Stimulated activated CD4-positive, alpha-beta T cell treated with anti-CD3 and anti-CD28 coated beads, TNF-alpha, amount 100 ng/mL, for 48 hours (primary cell): ENCODE data around the gene MYO1D.

ENCODE experiments used
- DNase-seq, 3 donors: peaks; one replicate each; pipeline ENCODE4 v3.0.0-alpha.2; 2020; ENCODE audit warnings: low read depth in 3 of 3

Gene MYO1D

DNA sequence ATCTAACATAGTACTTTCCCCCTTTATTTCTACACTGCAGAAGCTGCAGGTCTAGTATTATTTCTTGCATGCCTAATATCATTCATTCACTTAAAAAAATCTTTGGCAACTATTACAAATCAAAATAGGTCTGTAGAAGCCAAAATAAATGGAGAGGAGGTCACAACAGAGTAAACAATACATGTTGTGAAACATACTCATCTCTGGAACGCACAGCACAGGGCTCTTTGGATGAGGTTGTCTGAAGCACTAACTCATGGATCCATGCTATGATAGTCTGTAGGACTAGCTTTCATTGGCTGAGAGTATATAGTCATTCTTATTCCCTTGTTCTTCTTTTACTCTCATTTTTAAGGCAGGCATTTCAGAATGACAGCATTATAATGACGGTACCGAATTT lies 21.3 kb downstream of the MYO1D start:
- DNase-seq: no peak

GRCh38 chr17:32854832-32855389 lies 22.0 kb downstream of the MYO1D start:
- DNase-seq: no peak

GRCh38 chr17:32854207-32854606 lies 22.7 kb downstream of the MYO1D start:
- no peak for DNase-seq

DNA sequence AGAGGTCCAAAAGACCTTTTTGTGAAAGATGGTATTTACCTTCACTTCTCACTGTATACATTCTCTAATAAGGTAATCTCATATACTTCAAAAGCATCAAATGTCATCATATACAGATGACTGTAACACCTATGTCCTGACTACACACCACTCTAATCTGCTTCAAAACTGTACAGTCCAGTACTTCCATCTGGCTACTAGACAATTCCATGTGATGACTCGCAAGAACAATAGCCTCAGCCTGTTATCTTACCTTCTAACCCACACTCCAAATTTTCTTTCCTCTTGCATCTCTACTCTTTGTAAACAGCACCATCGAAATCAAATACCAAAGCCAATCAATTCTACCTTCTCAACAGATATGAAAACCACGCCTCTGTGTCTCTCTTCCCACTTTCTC lies 24.1 kb downstream of the MYO1D start:
- DNase-seq: no peak

- DNase-seq: no peak
Observed at GRCh38 chr17:32849879-32850278, 27.0 kb downstream of the MYO1D start.

DNA sequence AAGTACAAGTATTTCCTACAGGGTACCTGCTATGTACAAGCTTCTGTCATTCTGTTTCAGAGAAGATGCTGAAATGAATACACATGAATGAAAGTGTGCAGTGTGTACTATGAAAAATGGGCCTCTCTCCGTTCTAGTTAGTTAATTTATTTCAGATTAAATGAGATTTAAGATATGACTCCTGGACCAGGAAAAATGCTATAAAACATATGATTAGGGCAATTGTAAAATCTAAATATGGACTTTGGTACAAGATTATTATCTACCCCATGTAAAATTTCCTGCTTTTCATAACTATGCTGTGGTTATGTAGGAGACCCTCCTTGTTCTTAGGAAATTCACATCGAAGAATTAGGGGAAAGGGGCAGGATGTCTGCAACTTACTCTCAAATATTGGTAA lies 28.9 kb downstream of the MYO1D start:
- DNase-seq: no peak

DNA sequence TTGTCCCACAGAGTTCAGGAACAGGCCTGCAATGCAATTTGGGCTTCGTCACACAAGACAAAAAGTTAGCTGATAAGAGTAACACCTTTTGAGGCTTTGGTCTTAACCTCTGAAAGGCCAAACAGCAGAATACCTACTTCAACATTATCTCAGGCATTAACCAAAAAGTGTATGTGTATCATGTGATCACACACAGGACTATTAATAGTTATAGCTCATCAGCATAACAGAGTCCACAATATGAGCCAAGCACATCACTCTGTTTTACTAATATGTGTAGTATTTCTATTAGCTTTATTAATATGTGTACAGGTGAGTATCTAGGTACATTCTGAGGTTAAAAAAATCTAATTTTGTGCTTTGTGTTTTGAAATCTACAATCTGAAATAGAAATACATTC lies 30.8 kb downstream of the MYO1D start:
- no peak for DNase-seq

DNA sequence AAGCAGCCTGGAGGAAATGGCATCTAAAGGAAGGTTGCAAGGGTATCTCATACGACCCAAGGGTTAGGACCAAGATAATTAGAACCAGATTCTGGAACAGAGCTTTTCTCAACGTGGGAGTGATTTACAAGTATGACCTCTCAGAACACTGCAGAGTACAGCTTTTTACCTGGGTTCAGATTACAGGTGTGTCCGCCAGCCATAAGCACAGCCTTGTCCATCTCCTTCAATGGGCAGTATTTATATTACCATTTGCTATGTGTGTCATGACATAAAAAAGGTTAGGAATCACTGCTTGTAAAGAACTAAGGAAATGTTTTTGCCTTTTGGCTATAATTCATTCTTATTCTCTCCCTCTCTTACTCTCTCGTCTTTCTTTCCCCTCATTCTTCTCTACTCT lies 36.7 kb downstream of the MYO1D start:
- no peak for DNase-seq

- no peak for DNase-seq
Observed at GRCh38 chr17:32836527-32836926, 40.4 kb downstream of the MYO1D start.

GRCh38 chr17:32835291-32835761 lies 41.6 kb downstream of the MYO1D start:
- DNase-seq: no peak

- no peak for DNase-seq
Observed at GRCh38 chr17:32834104-32834503, 42.8 kb downstream of the MYO1D start.

GRCh38 chr17:32833526-32833925 lies 43.4 kb downstream of the MYO1D start:
- DNase-seq: no peak

DNA sequence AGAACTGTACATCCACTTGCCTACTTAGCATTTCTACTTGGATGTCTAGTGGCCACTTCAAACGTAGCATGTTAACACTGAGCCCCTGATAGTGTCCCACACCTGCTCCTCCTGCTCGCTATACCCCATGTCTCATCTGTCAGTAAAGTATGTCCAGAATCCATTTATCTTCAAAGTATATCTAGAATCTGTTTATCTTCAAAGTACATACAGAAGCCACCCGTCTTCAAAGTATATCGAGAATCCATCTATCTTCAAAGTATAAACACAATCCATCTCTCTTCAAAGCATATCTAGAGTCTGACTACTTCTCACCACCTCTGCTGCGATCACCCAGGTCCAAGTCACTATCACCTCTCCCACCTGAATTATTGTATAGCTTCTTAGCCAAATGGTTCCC lies 43.8 kb downstream of the MYO1D start:
- DNase-seq: no peak

GRCh38 chr17:32831627-32832243 lies 45.2 kb downstream of the MYO1D start:
- DNase-seq: no peak

DNA sequence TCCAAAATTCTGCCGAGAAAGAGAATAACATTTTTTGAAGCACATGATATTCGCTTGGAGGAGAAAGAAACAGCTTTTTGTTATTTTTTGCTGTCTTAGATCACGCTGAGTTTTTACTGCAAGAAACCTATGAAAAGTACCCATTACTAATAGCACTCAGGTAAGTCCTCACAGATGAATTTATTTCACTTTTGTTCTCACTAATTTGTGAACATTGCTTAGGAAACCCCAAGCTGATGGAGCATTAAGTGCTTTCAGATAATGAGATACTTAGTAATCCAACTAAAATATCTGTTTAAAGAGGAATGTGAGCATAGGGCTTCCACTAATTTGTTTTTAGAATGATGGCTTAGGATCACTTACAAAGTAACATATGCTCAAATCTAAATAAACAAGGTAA lies 45.7 kb downstream of the MYO1D start:
- no peak for DNase-seq

DNA sequence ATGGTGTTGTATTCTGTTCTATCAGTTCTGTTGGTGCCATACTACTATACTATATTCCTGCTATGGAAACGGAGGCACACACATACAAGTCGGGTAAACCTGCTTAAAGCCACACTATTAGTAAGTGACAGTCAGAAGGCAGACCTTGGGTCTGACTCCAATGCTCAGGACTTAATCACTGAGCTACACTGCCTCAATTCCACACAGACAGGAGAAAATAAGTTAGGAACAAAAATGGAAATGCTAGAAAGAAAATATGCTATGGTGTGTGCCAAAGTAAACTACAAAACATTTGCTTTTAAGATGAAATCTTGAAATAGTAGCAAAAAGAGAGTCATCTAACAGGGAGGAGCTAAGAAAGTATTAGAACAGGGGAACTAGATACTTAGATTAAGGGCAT lies 48.1 kb downstream of the MYO1D start:
- no peak for DNase-seq

DNA sequence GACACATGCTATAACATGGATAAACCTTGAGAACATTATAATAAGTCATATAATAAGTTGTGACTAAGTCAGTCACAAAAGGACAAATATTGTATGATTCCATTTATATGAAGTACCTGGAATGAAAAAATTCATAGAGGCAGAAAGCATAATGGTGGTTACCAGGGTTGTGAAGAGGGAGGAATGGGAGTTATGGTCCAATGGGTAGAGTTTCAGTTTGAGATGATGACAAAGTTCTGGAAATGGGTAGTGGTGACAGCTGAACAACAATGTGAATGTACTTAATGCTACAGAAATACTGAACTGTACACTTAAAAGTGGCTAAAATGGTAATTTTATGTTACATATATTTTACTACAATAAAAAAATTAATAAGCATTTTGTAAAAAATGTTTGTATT lies 49.7 kb downstream of the MYO1D start:
- no peak for DNase-seq

DNA sequence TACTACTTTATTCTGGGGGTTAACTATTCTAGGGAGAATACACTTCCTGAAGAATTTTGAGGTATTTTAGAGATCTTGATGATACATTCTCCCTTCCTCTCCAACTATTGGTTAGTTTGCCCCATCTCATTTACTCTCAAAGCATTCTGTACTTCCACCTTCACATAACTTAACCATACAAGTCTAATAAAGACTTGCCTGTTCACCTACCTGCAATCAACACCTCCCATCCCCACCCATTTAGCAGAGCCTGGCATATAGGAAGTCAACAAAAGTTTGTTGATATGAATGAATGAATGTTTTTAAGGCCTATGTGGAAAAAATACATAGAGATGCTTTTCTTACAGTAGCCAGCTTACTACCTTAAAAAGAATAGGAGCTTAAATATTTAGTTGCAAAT lies 50.8 kb downstream of the MYO1D start:
- no peak for DNase-seq

DNA sequence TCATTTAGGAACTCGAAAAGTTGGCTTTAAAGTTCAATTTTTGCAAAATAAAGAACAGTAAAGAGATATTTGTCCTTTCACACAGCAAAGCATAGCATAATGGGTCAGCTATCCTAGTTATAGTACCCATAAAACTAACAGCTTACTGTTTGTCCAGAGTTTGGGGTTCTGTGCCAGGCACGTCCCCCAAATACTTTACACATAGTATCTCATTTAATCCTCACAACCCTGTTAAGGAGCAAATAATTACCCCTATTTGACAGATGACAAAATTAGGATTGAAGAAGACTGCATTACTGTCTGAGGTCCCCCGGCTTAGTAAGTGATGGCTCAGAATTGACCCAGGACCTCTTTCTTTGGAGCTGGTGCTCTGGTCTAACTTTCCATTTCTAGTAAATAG lies 52.6 kb downstream of the MYO1D start:
- no peak for DNase-seq

GRCh38 chr17:32822996-32823395 lies 53.9 kb downstream of the MYO1D start:
- DNase-seq: no peak

GRCh38 chr17:32821987-32822934 lies 54.7 kb downstream of the MYO1D start:
- DNase-seq: peak in 1 of 3 donors; percentile 2

DNA sequence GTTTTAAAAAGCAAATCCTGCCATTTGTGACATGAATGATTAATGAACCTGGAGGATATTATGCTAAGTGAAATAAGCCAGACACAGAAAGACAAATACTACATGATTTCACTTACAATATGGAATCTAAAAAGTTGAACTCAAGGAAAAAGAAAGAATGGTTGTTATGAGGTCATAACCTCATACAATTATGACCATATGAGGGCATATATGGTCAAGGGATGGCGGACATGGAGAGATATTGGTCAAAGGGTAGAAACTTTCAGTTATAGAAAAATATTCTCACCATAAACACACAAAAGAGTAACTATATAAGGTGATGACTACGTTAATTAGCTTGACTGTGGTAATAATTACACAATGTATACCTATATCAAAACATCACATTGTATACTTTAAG lies 56.5 kb downstream of the MYO1D start:
- DNase-seq: no peak

DNA sequence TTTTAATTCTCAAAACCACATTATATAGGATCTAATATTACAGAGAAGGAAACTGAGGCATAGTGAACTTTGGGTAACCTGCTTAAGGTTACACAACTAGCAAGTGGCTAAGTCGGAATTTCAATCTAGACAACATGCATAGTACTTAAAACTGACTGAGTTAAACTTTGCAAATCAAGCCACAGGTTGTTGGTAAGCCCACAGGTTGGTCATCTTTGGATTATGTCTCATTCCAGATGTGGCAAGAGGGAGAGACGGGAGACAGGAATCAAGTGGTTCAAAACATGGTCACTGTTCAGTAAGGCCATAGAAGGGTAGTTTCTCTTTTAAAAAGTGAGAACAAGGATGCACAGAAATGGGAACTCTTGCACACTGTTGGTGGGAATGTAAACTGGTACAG lies 57.1 kb downstream of the MYO1D start:
- DNase-seq: no peak
